ENCODE measurements around the gene MFAP3L. TPM values are rescaled to one million over a fixed set of nuclear protein-coding genes. Genes with fewer than 3 reads are reported as not detected.

The MFAP3L gene
- total RNA-seq, 1 experiment from 2014 or later: 6.8 TPM

GRCh38 chr4:170038769-170039168 lies 12.6 kb upstream of the MFAP3L start:
- Mint-ChIP-seq H3K4me3 (ENCODE audit: low read depth, unreplicated experiment) (no peak overlapping the region), H3K36me3 (ENCODE audit: insufficient read depth, unreplicated experiment) (peaks cover 3% of the 10 kb centered on the region), H3K27me3 (ENCODE audit: unreplicated experiment) (no peaks in the 10 kb centered on the region), H3K9me3 (ENCODE audit: low read depth, unreplicated experiment) (no peaks in the 10 kb centered on the region), H3K4me1 (ENCODE audit: low read depth, unreplicated experiment) (no peaks in the 10 kb centered on the region), H3K27ac (ENCODE audit: unreplicated experiment) (no peak overlapping the region)
- no peak for DNase-seq
- intact Hi-C loops (cut with micrococcal nuclease; ENCODE audit: unreplicated experiment): no loop called here
- TF ChIP-seq CTCF (IDR thresholded peaks at IDR 0.05; ENCODE audit: unreplicated experiment): no peak
- no TSS peak for BruUV-seq (replicated peaks)
- CTCF ChIA-PET: no interaction called here

- peaks cover 4% of the 10 kb centered on the region for H3K36me3 Mint-ChIP-seq (ENCODE audit: insufficient read depth, unreplicated experiment)
Observed at GRCh38 chr4:170038232-170038631, 12.0 kb upstream of the MFAP3L start.

GRCh38 chr4:170037481-170037880 lies 11.3 kb upstream of the MFAP3L start:
- no TSS peak for BruUV-seq (replicated peaks)
- CTCF ChIA-PET: no interaction called here

More at GRCh38 chr4:170038232-170038631, 12.0 kb upstream of the MFAP3L start:
- Mint-ChIP-seq H3K4me3 (ENCODE audit: low read depth, unreplicated experiment) (no peak overlapping the region), H3K27me3 (ENCODE audit: unreplicated experiment) (no peaks in the 10 kb centered on the region), H3K9me3 (ENCODE audit: low read depth, unreplicated experiment) (no peaks in the 10 kb centered on the region), H3K27ac (ENCODE audit: unreplicated experiment) (no peak overlapping the region), H3K4me1 (ENCODE audit: low read depth, unreplicated experiment) (no peaks in the 10 kb centered on the region)
- CTCF ChIA-PET: no interaction called here
- BruUV-seq (replicated peaks): no TSS peak
- no peak for TF ChIP-seq CTCF (IDR thresholded peaks at IDR 0.05; ENCODE audit: unreplicated experiment)
- DNase-seq: no peak
- intact Hi-C loops (cut with micrococcal nuclease; ENCODE audit: unreplicated experiment): no loop called here

GRCh38 chr4:170035845-170036244 lies 9.7 kb upstream of the MFAP3L start:
- H3K4me1 Mint-ChIP-seq (ENCODE audit: low read depth, unreplicated experiment): no peaks in the 10 kb centered on the region
- DNase-seq: no peak
- H3K9me3 Mint-ChIP-seq (ENCODE audit: low read depth, unreplicated experiment): no peaks in the 10 kb centered on the region
- H3K36me3 Mint-ChIP-seq (ENCODE audit: insufficient read depth, unreplicated experiment): peaks cover 4% of the 10 kb centered on the region
- no TSS peak for BruUV-seq (replicated peaks)
- no peaks in the 10 kb centered on the region for H3K27me3 Mint-ChIP-seq (ENCODE audit: unreplicated experiment)
- no peak overlapping the region for H3K4me3 Mint-ChIP-seq (ENCODE audit: low read depth, unreplicated experiment)
- TF ChIP-seq CTCF (IDR thresholded peaks at IDR 0.05; ENCODE audit: unreplicated experiment): no peak
- intact Hi-C loops (cut with micrococcal nuclease; ENCODE audit: unreplicated experiment): no loop called here
- CTCF ChIA-PET: no interaction called here
- no peak overlapping the region for H3K27ac Mint-ChIP-seq (ENCODE audit: unreplicated experiment)

More at GRCh38 chr4:170037481-170037880, 11.3 kb upstream of the MFAP3L start:
- H3K4me3 Mint-ChIP-seq (ENCODE audit: low read depth, unreplicated experiment): no peak overlapping the region
- intact Hi-C loops (cut with micrococcal nuclease; ENCODE audit: unreplicated experiment): no loop called here
- H3K9me3 Mint-ChIP-seq (ENCODE audit: low read depth, unreplicated experiment): no peaks in the 10 kb centered on the region
- no peaks in the 10 kb centered on the region for H3K27me3 Mint-ChIP-seq (ENCODE audit: unreplicated experiment)
- peaks cover 4% of the 10 kb centered on the region for H3K36me3 Mint-ChIP-seq (ENCODE audit: insufficient read depth, unreplicated experiment)
- no peak for DNase-seq
- no peak overlapping the region for H3K27ac Mint-ChIP-seq (ENCODE audit: unreplicated experiment)
- H3K4me1 Mint-ChIP-seq (ENCODE audit: low read depth, unreplicated experiment): no peaks in the 10 kb centered on the region
- TF ChIP-seq CTCF (IDR thresholded peaks at IDR 0.05; ENCODE audit: unreplicated experiment): no peak

All from Calu3 (cell line).